ENCODE results near the gene POLA2.

POLA2 gene

DNA sequence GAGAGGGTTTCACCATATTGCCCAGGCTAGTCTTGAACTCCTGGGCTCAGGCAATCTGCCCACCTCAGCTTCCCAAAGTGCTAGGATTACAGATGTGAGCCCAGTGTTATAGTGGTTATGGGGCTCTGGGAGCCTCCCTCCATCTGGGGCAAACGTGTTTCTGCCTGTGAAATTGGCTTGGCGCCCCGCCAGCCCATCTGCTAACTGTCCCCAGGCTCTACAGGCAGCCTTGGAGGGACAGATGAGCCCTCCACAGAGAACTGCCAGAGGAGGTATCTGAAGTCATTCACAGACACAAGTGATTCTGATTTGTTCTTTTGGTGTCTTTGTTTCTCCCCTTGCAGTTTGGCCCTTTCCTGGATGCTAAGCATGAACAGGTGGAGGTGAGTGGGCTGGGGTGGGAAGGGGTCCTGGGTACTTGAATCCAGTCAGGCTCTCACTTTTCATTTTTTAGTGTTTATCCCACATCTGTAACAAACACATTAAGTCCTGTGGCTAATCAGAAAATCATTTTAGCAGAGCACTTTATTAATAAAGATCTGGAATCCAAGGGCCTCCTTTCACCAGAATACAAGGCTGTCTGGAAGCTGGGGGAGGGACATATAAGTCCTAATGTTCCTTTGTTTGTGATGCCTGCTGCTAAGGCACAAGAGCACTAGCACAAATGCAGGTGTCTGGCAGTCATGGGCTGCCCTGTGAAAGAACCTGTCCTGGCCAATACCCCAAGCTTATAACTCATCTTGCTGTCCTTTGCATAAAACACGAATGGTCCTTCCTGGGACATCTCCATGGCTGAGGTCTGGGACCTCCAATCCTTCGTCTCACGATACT, 27.2 kb downstream of the POLA2 start:
- TF ChIP-seq ZNF274 (IDR thresholded peaks at IDR 0.05; ENCODE audit: low read depth, low read length) (no peak), YY1 (IDR thresholded peaks at IDR 0.05; ENCODE audit: insufficient read depth, insufficient read length) (no peak), SUZ12 (IDR thresholded peaks at IDR 0.05; ENCODE audit: extremely low read depth, insufficient read depth, insufficient read length) (no peak)
- Histone ChIP-seq H3K9ac (ENCODE audit: insufficient read length, low read depth) (no peak overlapping the region), H3K27me3 (ENCODE audit: insufficient read depth, insufficient read length) (no peaks in the 10 kb centered on the region), H3K36me3 (ENCODE audit: insufficient read depth, insufficient read length, low read length) (peaks cover 90% of the 10 kb centered on the region), H3K4me1 (ENCODE audit: insufficient read depth, insufficient read length) (peaks cover 12% of the 10 kb centered on the region), H3K4me3 (ENCODE audit: insufficient read length, low read depth) (no peak overlapping the region), H3K9me3 (ENCODE audit: insufficient read depth, low read length) (no peaks in the 10 kb centered on the region)
- no peak for DNase-seq (ENCODE audit: low read depth, low spot score)

DNA sequence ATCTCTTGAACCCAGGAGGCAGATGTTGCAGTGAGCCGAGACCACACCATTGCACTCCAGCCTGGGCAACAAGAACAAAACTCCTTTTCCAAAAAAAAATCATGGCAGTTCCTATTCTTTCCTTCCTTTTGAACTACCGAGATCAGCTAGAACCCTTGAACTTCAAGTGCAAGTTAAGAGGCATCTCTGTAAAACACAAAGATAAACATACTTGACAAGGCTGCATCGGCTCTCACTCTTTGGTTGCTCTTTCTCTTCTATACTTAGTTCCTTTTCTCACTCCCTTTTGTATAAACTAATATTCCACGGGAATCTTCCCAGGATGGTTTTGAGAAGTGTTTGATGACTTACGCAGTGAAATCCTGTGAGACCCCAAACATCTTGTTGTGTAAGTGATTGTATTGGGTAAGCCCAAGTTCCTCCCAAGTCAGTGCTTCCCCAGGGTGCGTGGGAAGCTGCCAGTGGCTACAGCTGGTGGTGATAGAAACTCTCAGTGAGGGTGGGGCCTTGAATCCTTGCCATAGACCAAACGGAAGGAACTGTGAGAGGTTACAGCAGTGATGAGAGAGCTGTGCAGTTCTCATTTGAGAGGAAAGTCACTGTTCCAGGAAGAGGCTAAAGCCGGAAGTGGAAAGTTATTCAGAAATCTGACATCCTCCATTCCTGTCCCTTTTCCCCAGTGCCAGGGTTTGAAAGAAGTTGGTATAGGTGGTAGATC, 28.8 kb downstream of the POLA2 start:
- H3K4me1 ChIP-seq (ENCODE audit: insufficient read depth, insufficient read length): peaks cover 12% of the 10 kb centered on the region
- no peak overlapping the region for H3K4me3 ChIP-seq (ENCODE audit: insufficient read length, low read depth)
- H3K9ac ChIP-seq (ENCODE audit: insufficient read length, low read depth): no peak overlapping the region
- no peaks in the 10 kb centered on the region for H3K9me3 ChIP-seq (ENCODE audit: insufficient read depth, low read length)
- H3K27me3 ChIP-seq (ENCODE audit: insufficient read depth, insufficient read length): no peaks in the 10 kb centered on the region
- DNase-seq (ENCODE audit: low read depth, low spot score): no peak
- TF ChIP-seq ZNF274 (IDR thresholded peaks at IDR 0.05; ENCODE audit: low read depth, low read length) (no peak), SUZ12 (IDR thresholded peaks at IDR 0.05; ENCODE audit: extremely low read depth, insufficient read depth, insufficient read length) (no peak), YY1 (IDR thresholded peaks at IDR 0.05; ENCODE audit: insufficient read depth, insufficient read length) (no peak)
- H3K36me3 ChIP-seq (ENCODE audit: insufficient read depth, insufficient read length, low read length): peaks cover 90% of the 10 kb centered on the region

DNA sequence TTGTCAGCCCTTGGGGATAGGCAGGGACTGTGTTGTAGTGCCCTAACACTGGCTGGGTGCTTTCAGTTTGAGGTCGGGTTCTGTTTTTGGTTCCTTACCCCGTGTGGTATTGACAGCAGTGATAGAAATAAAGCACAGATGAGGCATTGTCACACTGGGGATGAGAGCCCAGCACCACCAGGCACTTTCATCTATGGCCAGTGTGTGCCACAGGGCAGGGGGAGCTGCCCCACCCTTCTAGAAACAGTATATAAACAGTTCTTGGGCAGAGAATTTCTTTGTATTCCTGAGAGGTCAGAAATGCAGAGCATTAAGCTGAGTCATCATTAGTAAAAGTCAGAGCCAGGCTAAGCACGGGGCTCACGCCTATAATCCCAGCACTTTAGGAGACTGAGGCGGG, 29.9 kb downstream of the POLA2 start:
- TF ChIP-seq YY1 (IDR thresholded peaks at IDR 0.05; ENCODE audit: insufficient read depth, insufficient read length) (no peak), SUZ12 (IDR thresholded peaks at IDR 0.05; ENCODE audit: extremely low read depth, insufficient read depth, insufficient read length) (no peak), ZNF274 (IDR thresholded peaks at IDR 0.05; ENCODE audit: low read depth, low read length) (no peak)
- Histone ChIP-seq H3K9ac (ENCODE audit: insufficient read length, low read depth) (peak overlapping the region; percentile 57), H3K27me3 (ENCODE audit: insufficient read depth, insufficient read length) (no peaks in the 10 kb centered on the region), H3K4me1 (ENCODE audit: insufficient read depth, insufficient read length) (peaks cover 12% of the 10 kb centered on the region), H3K9me3 (ENCODE audit: insufficient read depth, low read length) (no peaks in the 10 kb centered on the region), H3K36me3 (ENCODE audit: insufficient read depth, insufficient read length, low read length) (peaks cover 90% of the 10 kb centered on the region), H3K4me3 (ENCODE audit: insufficient read length, low read depth) (peak overlapping the region; percentile 9)
- no peak for DNase-seq (ENCODE audit: low read depth, low spot score)

DNA sequence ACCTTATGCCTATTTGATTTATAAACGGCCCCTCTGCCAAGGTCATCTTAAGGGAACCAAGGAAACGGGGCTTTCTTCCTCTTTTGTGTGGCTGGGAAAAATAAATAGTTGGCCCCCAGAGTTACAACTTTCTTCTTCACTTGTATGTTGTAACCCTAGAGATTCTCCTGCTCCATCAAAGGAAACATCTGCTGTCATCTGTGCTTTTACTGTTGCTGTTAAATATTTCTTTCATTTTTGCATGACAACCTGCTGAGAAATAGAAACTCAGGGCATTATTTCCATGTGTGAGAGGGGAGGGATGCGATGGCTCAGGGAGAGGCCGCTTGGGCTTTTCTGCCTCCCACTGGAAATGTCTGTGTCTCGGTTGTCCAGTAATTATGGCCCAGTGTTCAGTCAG, 31.1 kb downstream of the POLA2 start:
- no peak for DNase-seq (ENCODE audit: low read depth, low spot score)
- Histone ChIP-seq H3K36me3 (ENCODE audit: insufficient read depth, insufficient read length, low read length) (peaks cover 88% of the 10 kb centered on the region), H3K9ac (ENCODE audit: insufficient read length, low read depth) (no peak overlapping the region), H3K4me3 (ENCODE audit: insufficient read length, low read depth) (no peak overlapping the region), H3K27me3 (ENCODE audit: insufficient read depth, insufficient read length) (no peaks in the 10 kb centered on the region), H3K4me1 (ENCODE audit: insufficient read depth, insufficient read length) (peaks cover 12% of the 10 kb centered on the region), H3K9me3 (ENCODE audit: insufficient read depth, low read length) (no peaks in the 10 kb centered on the region)
- TF ChIP-seq YY1 (IDR thresholded peaks at IDR 0.05; ENCODE audit: insufficient read depth, insufficient read length): no peak

DNA sequence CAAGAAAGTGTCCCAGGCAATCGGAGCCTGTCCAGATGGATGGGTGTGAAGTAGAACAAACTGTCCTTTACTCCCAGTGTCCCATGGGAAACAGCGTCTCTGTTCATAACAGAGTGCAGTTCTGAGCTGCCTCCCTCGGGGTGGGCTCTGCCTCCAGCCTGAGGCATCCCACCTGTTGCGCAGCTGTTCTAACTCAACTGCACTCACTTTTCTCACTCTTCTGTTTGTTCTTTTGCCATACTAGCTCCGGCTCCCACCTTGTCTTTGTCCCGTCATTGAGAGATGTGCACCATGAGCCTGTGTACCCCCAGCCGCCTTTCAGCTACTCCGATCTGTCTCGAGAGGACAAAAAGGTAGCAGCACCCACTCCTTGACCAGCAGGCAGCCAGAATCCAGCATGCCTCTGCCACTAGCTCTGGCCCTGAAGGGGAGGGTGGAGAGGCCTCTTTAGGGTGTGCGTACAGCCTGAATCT, 32.2 kb downstream of the POLA2 start:
- no peak overlapping the region for H3K9ac ChIP-seq (ENCODE audit: insufficient read length, low read depth)
- H3K27me3 ChIP-seq (ENCODE audit: insufficient read depth, insufficient read length): no peaks in the 10 kb centered on the region
- no peak for DNase-seq (ENCODE audit: low read depth, low spot score)
- H3K4me3 ChIP-seq (ENCODE audit: insufficient read length, low read depth): no peak overlapping the region
- H3K4me1 ChIP-seq (ENCODE audit: insufficient read depth, insufficient read length): peaks cover 12% of the 10 kb centered on the region
- H3K36me3 ChIP-seq (ENCODE audit: insufficient read depth, insufficient read length, low read length): peaks cover 89% of the 10 kb centered on the region
- H3K9me3 ChIP-seq (ENCODE audit: insufficient read depth, low read length): no peaks in the 10 kb centered on the region
- TF ChIP-seq ZNF274 (IDR thresholded peaks at IDR 0.05; ENCODE audit: low read depth, low read length) (no peak), YY1 (IDR thresholded peaks at IDR 0.05; ENCODE audit: insufficient read depth, insufficient read length) (no peak), SUZ12 (IDR thresholded peaks at IDR 0.05; ENCODE audit: extremely low read depth, insufficient read depth, insufficient read length) (no peak)

DNA sequence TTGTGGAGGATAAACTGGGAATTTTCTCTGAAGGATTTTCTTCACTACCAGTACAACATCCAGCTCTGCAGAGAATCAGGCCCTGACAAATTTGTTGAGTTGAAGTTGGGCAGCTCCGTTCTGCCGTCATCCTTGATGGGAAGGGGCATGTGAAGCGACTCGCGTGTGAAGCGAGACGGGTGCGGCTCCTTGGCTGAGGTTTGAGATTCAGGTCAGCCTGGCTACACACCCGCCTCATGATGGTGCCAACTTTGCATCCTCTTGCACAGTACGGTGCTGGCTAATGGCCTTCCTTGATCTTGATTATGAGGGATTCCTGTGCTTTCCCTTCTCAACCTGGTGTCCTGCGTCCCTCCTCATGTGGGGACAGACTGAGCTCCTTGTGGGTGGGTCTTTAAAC, 33.2 kb downstream of the POLA2 start:
- Histone ChIP-seq H3K4me3 (ENCODE audit: insufficient read length, low read depth) (no peak overlapping the region), H3K36me3 (ENCODE audit: insufficient read depth, insufficient read length, low read length) (peaks cover 91% of the 10 kb centered on the region), H3K27me3 (ENCODE audit: insufficient read depth, insufficient read length) (no peaks in the 10 kb centered on the region), H3K9ac (ENCODE audit: insufficient read length, low read depth) (no peak overlapping the region), H3K9me3 (ENCODE audit: insufficient read depth, low read length) (no peaks in the 10 kb centered on the region), H3K4me1 (ENCODE audit: insufficient read depth, insufficient read length) (peaks cover 12% of the 10 kb centered on the region)
- TF ChIP-seq YY1 (IDR thresholded peaks at IDR 0.05; ENCODE audit: insufficient read depth, insufficient read length) (no peak), ZNF274 (IDR thresholded peaks at IDR 0.05; ENCODE audit: low read depth, low read length) (no peak)
- DNase-seq (ENCODE audit: low read depth, low spot score): no peak

DNA sequence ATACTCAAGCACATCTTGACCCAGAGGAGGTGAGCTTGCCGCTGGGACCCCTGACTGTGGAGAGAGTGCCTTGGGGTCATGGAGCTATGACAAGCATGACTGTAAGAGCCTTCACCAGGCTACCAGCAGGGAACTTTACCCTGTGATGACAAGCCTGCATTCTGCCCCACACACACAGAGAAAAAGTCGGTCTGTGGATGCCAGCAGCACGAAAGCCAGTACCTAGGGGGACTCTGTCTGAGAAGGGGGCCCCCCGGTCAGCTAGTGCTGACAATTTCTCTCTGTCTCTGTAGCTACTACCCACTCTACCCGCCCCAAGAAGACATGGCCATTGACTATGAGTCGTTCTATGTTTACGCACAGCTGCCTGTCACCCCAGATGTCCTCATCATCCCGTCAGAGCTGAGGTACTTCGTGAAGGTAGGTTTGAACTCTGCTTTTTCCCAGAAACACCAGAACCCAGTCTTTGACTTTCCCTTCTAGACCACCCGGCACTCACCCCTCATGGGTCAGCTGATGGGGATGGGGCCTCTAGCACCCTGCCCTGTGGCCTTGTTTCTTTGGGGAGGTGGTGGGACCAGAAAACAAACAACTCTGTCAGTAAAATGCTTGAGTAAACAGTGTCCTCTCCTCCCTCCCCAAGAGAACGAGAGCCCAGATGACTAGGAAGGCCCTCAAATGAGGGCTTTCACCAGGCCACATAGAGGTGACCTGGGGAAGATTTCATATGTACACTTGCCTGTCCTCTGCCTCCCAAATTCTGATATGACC, 34.0 kb downstream of the POLA2 start:
- H3K27me3 ChIP-seq (ENCODE audit: insufficient read depth, insufficient read length): no peaks in the 10 kb centered on the region
- peaks cover 89% of the 10 kb centered on the region for H3K36me3 ChIP-seq (ENCODE audit: insufficient read depth, insufficient read length, low read length)
- H3K4me1 ChIP-seq (ENCODE audit: insufficient read depth, insufficient read length): peaks cover 11% of the 10 kb centered on the region
- no peak for TF ChIP-seq ZNF274 (IDR thresholded peaks at IDR 0.05; ENCODE audit: low read depth, low read length)
- TF ChIP-seq SUZ12 (IDR thresholded peaks at IDR 0.05; ENCODE audit: extremely low read depth, insufficient read depth, insufficient read length): no peak
- no peak for TF ChIP-seq YY1 (IDR thresholded peaks at IDR 0.05; ENCODE audit: insufficient read depth, insufficient read length)
- no peak overlapping the region for H3K4me3 ChIP-seq (ENCODE audit: insufficient read length, low read depth)
- no peak for DNase-seq (ENCODE audit: low read depth, low spot score)
- no peaks in the 10 kb centered on the region for H3K9me3 ChIP-seq (ENCODE audit: insufficient read depth, low read length)
- H3K9ac ChIP-seq (ENCODE audit: insufficient read length, low read depth): no peak overlapping the region
